Measurements from ENCODE around the gene VPS37C. TPM values are rescaled to one million over a fixed set of nuclear protein-coding genes. Genes with fewer than 3 reads are reported as not detected.

Gene VPS37C
- total RNA-seq, 4 donors from 2014 or later = 8.6 to 23.3 (median 20.5) TPM

DNA sequence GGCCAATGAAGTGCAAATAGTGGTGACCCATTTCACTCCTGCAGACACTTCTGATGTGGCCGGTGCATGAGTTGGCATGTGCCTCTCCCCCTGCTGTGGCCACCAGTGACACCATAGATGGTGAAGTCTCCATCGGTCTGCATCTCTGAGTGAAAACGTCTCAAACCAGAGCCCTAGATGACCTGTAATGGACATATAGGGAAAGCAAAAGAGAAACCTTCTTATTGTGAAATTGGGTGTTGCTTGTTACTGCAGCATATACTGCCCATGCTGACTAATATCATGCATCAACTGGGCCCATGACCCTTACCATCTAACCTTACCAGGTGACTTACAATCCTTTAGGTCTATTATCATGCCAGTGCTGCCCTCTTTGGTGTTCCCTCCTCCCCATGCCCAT is 11.7 kb upstream of the VPS37C start:
- no peak for DNase-seq
- Histone ChIP-seq H3K36me3 (no peaks in the 10 kb centered on the region), H3K27me3 (no peaks in the 10 kb centered on the region), H3K4me3 (no peak overlapping the region), H3K9me3 (no peaks in the 10 kb centered on the region), H3K27ac (no peak overlapping the region), H3K4me1 (no peaks in the 10 kb centered on the region)
- TF ChIP-seq, protein P1, sequence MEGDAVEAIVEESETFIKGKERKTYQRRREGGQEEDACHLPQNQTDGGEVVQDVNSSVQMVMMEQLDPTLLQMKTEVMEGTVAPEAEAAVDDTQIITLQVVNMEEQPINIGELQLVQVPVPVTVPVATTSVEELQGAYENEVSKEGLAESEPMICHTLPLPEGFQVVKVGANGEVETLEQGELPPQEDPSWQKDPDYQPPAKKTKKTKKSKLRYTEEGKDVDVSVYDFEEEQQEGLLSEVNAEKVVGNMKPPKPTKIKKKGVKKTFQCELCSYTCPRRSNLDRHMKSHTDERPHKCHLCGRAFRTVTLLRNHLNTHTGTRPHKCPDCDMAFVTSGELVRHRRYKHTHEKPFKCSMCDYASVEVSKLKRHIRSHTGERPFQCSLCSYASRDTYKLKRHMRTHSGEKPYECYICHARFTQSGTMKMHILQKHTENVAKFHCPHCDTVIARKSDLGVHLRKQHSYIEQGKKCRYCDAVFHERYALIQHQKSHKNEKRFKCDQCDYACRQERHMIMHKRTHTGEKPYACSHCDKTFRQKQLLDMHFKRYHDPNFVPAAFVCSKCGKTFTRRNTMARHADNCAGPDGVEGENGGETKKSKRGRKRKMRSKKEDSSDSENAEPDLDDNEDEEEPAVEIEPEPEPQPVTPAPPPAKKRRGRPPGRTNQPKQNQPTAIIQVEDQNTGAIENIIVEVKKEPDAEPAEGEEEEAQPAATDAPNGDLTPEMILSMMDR (IDR thresholded peaks at IDR 0.05) = no peak
- TF ChIP-seq POLR2AphosphoS5 (IDR thresholded peaks at IDR 0.05) (no peak), EP300 (IDR thresholded peaks at IDR 0.05; ENCODE audit: low read depth) (no peak), POLR2A (IDR thresholded peaks at IDR 0.05) (no peak)
- in situ Hi-C loops (cut with MboI; ENCODE audit: low pct_ligation_motif_present in 1 of 4, low pct_unique_long_range_greater_than_20kb in 1 of 4, low sequenced_read_pairs in 3 of 4) (no loop called here), intact Hi-C loops (cut with DNase I; ENCODE audit: low total_unique reads) (no loop called here)
- 97% methylated on average over 3 of the region's 3 CpGs; no CpG with 5 or more reads in 1 of the 2 donors for WGBS, 2 donors (ENCODE audit: low coverage in 1 of 2)

DNA sequence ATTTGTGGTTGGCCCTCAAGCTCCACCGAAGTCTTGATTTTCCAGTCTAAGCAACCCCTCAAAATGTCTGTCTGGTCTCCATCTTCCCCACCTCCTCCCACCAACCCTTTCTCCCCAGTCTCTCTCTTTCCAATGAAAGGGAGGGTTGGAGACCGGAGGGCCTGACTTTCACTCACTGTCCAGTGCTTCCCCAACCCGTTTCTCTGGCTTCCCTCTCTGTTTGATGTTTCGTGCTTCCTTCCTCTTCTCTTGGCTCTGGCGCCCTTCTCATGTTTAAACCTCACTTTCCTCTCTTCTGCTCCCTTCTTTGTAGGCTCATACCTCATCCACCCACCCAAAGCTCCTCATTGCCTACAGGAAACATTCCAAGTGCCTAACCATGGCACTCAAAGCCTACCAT is 11.1 kb upstream of the VPS37C start:
- no peak overlapping the region for H3K4me3 ChIP-seq
- H3K27me3 ChIP-seq = no peaks in the 10 kb centered on the region
- WGBS, 2 donors (ENCODE audit: low coverage in 1 of 2) = 50 to 67% methylated on average over 5 of the region's 5 CpGs
- no peak overlapping the region for H3K27ac ChIP-seq
- in situ Hi-C loops (cut with MboI; ENCODE audit: low pct_ligation_motif_present in 1 of 4, low pct_unique_long_range_greater_than_20kb in 1 of 4, low sequenced_read_pairs in 3 of 4) = no loop called here
- no peaks in the 10 kb centered on the region for H3K4me1 ChIP-seq
- no peak for DNase-seq
- H3K9me3 ChIP-seq = no peaks in the 10 kb centered on the region
- TF ChIP-seq, protein P1 (IDR thresholded peaks at IDR 0.05) = no peak
- TF ChIP-seq POLR2AphosphoS5 (IDR thresholded peaks at IDR 0.05) (no peak), POLR2A (IDR thresholded peaks at IDR 0.05) (no peak), EP300 (IDR thresholded peaks at IDR 0.05; ENCODE audit: low read depth) (no peak)
- no peaks in the 10 kb centered on the region for H3K36me3 ChIP-seq
- intact Hi-C loops (cut with DNase I; ENCODE audit: low total_unique reads) = no loop called here

DNA sequence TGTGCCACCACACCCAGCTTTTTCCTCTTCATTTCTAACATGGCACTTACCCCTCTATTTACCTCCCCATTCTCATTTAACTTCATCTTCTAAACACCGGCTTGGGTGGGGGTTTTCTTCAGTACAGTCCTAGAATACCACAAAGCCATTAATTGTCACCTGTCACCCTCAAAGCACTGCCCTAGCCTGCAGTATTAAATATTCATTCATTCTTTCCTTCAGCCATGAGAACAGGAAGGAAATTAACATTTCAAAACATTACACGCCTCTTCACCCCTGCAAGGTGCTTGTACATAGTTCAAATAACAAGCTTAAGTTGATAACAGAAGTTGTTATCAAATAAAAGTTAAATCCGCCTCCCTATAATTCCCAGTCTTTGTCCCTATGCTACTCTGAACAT is 10.7 kb upstream of the VPS37C start:
- in situ Hi-C loops (cut with MboI; ENCODE audit: low pct_ligation_motif_present in 1 of 4, low pct_unique_long_range_greater_than_20kb in 1 of 4, low sequenced_read_pairs in 3 of 4) = no loop called here
- H3K27ac ChIP-seq = no peak overlapping the region
- TF ChIP-seq, protein P1 (IDR thresholded peaks at IDR 0.05) = no peak
- no peak for TF ChIP-seq POLR2AphosphoS5 (IDR thresholded peaks at IDR 0.05)
- TF ChIP-seq POLR2A (IDR thresholded peaks at IDR 0.05) = no peak
- TF ChIP-seq EP300 (IDR thresholded peaks at IDR 0.05; ENCODE audit: low read depth) = no peak
- H3K4me3 ChIP-seq = no peak overlapping the region
- no peaks in the 10 kb centered on the region for H3K9me3 ChIP-seq
- DNase-seq = no peak
- H3K36me3 ChIP-seq = no peaks in the 10 kb centered on the region
- no peaks in the 10 kb centered on the region for H3K4me1 ChIP-seq
- H3K27me3 ChIP-seq = no peaks in the 10 kb centered on the region
- 44 to 56% methylated on average over 3 of the region's 3 CpGs for whole genome bisulfite sequencing, 2 donors (ENCODE audit: low coverage in 1 of 2)
- intact Hi-C loops (cut with DNase I; ENCODE audit: low total_unique reads) = no loop called here

DNA sequence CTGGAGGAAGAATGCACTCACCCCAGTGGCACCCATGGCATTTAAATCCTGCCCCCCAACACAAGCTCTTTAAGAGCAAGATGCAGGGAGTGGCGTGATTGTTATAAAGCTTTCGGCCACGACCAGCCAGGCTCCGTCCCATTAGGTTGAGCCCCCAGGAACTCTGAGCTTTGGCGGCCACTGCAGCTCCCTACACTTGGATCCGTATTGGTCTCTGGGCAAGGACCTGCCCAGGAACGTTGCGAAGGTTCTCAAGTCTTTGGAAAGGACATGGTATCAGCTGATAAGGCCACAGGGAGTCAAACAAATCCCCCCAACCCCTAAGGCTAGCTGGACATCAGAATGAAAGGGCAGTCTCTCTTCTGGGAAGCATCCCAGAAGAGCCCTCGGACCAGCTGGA is 9.3 kb upstream of the VPS37C start:
- 90 to 100% methylated on average over 1 to 9 of the region's 9 CpGs for WGBS, 2 donors (ENCODE audit: low coverage in 1 of 2)
- no peaks in the 10 kb centered on the region for H3K27me3 ChIP-seq
- in situ Hi-C loops (cut with MboI; ENCODE audit: low pct_ligation_motif_present in 1 of 4, low pct_unique_long_range_greater_than_20kb in 1 of 4, low sequenced_read_pairs in 3 of 4) (no loop called here), intact Hi-C loops (cut with DNase I; ENCODE audit: low total_unique reads) (no loop called here)
- TF ChIP-seq POLR2AphosphoS5 (IDR thresholded peaks at IDR 0.05) (no peak), POLR2A (IDR thresholded peaks at IDR 0.05) (no peak)
- TF ChIP-seq, protein P1 (IDR thresholded peaks at IDR 0.05) = no peak
- no peak overlapping the region for H3K4me3 ChIP-seq
- H3K4me1 ChIP-seq = no peaks in the 10 kb centered on the region
- H3K27ac ChIP-seq = no peak overlapping the region
- no peaks in the 10 kb centered on the region for H3K9me3 ChIP-seq
- H3K36me3 ChIP-seq = no peaks in the 10 kb centered on the region
- DNase-seq = no peak

Data from transverse colon (tissue), 4 donors.